PFSK-1 (cell line): ENCODE measurements around the gene OR6B3.

Source experiments
- FOXP2 ChIP-seq: optimal IDR thresholded peaks from 2 replicates; pipeline ENCODE3; 2011; ENCODE audit warnings: borderline replicate concordance, control low read depth, inconsistent platforms; ENCODE audit not compliant: insufficient read depth; ENCODE audit errors: extremely low read length, extremely low read depth
- POLR2AphosphoS5 ChIP-seq: IDR thresholded peaks from 2 replicates; pipeline ENCODE4 v1.6.1; 2012; ENCODE audit warnings: low read depth, mild to moderate bottlenecking, control low read depth, low read length, moderate library complexity
- SIN3A ChIP-seq: IDR thresholded peaks from 2 replicates; pipeline ENCODE4 v1.6.1; 2012; ENCODE audit warnings: mild to moderate bottlenecking, low read length, moderate library complexity, borderline replicate concordance; ENCODE audit not compliant: insufficient read depth
- TAF1 ChIP-seq: IDR thresholded peaks from 2 replicates; pipeline ENCODE4 v1.6.1; 2012; ENCODE audit warnings: low read length, control low read depth, borderline replicate concordance; ENCODE audit not compliant: insufficient read depth
- TF ChIP-seq, protein P1 (sequence below), 2 experiments: IDR thresholded peaks; 2 replicates each; pipeline versions ENCODE4 v1.6.1 to v1.8.0; 2011 to 2012; ENCODE audit warnings: low read depth in 2 of 2, low read length in 2 of 2, control low read depth in 1 of 2, inconsistent platforms in 1 of 2, mild to moderate bottlenecking in 1 of 2, moderate library complexity in 1 of 2; ENCODE audit not compliant: insufficient read depth in 1 of 2

OR6B3 gene

DNA sequence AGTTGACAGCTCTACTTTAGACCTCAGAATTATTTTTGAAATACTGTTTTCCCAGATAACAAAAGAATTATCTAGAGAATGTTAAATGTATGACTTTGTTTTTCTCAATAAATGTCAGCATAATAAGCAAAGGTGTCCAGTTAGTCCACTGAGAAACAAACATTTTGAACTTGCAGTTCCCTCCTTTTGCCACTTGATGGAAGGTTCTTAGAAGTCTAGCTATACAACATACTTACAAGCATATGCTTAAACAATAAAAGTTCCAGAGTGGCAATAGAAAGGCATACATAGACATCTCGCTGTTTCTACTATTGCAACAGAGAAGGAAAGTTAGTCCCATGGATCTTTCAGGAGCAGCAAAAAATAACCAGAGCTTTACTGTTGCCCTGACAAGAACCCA lies 40.0 kb downstream of the OR6B3 start:
- no peak for TF ChIP-seq POLR2AphosphoS5
- no peak for TF ChIP-seq TAF1
- no peak for TF ChIP-seq FOXP2
- TF ChIP-seq, protein P1, sequence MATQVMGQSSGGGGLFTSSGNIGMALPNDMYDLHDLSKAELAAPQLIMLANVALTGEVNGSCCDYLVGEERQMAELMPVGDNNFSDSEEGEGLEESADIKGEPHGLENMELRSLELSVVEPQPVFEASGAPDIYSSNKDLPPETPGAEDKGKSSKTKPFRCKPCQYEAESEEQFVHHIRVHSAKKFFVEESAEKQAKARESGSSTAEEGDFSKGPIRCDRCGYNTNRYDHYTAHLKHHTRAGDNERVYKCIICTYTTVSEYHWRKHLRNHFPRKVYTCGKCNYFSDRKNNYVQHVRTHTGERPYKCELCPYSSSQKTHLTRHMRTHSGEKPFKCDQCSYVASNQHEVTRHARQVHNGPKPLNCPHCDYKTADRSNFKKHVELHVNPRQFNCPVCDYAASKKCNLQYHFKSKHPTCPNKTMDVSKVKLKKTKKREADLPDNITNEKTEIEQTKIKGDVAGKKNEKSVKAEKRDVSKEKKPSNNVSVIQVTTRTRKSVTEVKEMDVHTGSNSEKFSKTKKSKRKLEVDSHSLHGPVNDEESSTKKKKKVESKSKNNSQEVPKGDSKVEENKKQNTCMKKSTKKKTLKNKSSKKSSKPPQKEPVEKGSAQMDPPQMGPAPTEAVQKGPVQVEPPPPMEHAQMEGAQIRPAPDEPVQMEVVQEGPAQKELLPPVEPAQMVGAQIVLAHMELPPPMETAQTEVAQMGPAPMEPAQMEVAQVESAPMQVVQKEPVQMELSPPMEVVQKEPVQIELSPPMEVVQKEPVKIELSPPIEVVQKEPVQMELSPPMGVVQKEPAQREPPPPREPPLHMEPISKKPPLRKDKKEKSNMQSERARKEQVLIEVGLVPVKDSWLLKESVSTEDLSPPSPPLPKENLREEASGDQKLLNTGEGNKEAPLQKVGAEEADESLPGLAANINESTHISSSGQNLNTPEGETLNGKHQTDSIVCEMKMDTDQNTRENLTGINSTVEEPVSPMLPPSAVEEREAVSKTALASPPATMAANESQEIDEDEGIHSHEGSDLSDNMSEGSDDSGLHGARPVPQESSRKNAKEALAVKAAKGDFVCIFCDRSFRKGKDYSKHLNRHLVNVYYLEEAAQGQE (IDR thresholded peaks at IDR 0.05; ENCODE audit: insufficient read depth in 1 of 2, low read depth in 2 of 2, low read length in 2 of 2) = no peak
- TF ChIP-seq SIN3A = no peak

DNA sequence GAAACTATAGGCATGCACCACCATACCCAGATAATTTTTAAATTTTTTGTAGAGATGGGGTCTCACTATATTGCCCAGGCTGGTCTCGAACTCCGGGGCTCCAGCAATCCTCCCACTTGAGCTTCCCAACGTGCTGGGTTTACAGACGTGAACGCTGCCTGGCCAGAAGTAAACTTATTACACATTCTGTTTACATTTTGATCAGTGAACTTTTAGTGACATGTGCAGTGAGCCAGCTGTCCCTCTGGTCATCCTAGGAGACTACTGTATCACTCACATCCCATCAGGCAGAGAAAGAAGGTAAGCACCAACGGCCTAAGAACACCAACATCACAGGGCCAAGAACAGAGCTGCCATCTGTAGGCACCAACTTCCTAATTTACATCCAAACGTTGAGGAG lies 50.3 kb downstream of the OR6B3 start:
- TF ChIP-seq POLR2AphosphoS5 (no peak), SIN3A (no peak)
- TF ChIP-seq, protein P1 (IDR thresholded peaks at IDR 0.05; ENCODE audit: insufficient read depth in 1 of 2, low read depth in 2 of 2, low read length in 2 of 2) = no peak

DNA sequence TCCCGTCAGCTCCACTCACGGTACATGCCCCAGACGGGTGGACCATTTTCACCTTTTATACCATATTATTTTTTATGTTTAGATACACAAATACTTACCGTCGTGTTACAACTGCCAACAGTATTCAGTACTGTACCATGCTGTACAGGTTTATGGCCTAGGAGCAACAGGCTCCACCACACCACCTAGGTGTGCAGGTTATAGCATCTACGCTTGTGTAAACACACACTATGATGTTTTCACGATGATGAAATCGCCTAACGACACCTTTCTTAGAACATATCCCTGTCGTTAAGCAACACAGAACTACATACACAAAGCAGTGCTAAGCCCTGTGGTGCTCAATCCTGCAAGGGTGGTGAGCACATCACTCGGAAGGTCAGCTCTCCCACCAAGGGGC lies 52.6 kb downstream of the OR6B3 start:
- no peak for TF ChIP-seq TAF1
- TF ChIP-seq SIN3A = no peak
- TF ChIP-seq, protein P1 (IDR thresholded peaks at IDR 0.05; ENCODE audit: insufficient read depth in 1 of 2, low read depth in 2 of 2, low read length in 2 of 2) = no peak
- TF ChIP-seq POLR2AphosphoS5 = no peak
- no peak for TF ChIP-seq FOXP2

DNA sequence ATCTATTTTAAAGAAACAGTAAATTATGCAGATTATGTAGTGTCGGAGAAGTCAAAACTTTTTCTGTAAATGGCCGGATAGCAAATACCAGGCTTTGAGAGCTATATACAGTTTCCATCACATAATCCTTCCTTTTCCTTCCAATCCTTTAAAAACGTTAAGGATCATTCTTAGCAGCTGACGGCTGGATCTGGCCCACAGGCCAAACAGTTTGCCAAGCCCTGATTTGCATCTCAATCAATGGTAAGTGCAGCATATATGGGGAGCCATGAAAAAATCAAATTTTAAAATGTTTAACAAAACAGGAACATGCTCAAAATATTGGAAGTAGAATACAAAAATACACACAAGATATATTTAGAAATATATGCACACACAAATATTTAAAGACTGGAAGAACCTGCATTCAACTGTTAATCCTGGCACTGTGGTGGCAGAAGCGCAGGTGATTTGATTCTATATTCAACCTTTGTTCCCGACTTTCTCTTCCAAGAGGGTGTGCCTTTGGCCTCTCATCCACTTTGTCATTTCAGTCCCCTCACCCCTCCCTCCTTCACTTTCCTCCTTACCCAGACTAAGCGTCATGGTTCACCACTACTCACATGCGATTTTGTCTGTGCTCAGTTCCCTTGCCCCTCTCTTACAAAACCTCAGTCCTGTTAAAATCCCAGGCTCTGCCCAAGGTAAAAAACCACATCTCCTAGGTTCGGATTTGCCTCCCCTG lies 55.5 kb downstream of the OR6B3 start:
- TF ChIP-seq FOXP2 (no peak), SIN3A (no peak), POLR2AphosphoS5 (no peak), TAF1 (no peak)
- TF ChIP-seq, protein P1 (IDR thresholded peaks at IDR 0.05; ENCODE audit: insufficient read depth in 1 of 2, low read depth in 2 of 2, low read length in 2 of 2) = no peak
